DMS153 (cell line): ENCODE measurements around the gene TMEM201.

Experiments used
- DNase-seq: peaks from one replicate; lab custom pipeline; 2025; lab: John Stamatoyannopoulos, UW

The TMEM201 gene

DNA sequence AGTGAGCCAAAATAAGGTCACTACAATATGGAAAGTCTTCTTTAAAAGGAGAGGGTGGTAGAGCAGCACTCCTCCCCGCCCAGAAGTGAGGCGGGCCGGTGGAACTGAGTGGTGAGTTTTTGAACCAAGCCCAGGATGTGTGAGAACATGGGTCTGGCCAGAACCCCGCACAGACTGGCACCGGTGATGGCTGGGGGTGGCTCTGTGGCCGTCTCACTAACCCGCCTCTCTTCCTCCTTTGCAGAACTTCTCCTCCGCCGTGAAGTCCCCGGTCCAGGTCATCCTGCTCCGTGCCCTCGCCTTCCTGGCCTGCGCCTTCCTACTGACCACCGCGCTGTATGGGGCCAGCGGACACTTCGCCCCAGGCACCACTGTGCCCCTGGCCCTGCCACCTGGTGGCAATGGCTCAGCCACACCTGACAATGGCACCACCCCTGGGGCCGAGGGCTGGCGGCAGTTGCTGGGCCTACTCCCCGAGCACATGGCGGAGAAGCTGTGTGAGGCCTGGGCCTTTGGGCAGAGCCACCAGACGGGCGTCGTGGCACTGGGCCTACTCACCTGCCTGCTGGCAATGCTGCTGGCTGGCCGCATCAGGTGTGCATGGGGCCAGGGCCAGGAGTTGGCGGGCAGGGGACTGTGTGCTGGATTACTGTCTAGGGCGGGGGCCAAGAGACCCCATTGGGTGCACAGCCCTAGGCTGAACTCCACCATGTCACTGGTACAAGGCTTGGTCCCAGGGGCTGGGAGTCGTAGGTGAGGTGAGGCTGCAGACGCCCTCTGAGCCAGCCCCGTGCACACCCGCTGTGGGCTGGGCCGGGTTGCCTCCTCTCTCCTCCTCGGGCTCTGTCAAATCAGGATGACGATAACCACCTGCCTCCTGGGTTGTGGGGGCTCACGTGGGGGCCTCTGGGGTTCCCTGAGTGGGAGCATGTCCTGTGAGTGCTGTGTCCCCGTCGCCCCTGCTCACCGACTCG lies 12.4 kb downstream of the TMEM201 start:
- no peak for DNase-seq

DNA sequence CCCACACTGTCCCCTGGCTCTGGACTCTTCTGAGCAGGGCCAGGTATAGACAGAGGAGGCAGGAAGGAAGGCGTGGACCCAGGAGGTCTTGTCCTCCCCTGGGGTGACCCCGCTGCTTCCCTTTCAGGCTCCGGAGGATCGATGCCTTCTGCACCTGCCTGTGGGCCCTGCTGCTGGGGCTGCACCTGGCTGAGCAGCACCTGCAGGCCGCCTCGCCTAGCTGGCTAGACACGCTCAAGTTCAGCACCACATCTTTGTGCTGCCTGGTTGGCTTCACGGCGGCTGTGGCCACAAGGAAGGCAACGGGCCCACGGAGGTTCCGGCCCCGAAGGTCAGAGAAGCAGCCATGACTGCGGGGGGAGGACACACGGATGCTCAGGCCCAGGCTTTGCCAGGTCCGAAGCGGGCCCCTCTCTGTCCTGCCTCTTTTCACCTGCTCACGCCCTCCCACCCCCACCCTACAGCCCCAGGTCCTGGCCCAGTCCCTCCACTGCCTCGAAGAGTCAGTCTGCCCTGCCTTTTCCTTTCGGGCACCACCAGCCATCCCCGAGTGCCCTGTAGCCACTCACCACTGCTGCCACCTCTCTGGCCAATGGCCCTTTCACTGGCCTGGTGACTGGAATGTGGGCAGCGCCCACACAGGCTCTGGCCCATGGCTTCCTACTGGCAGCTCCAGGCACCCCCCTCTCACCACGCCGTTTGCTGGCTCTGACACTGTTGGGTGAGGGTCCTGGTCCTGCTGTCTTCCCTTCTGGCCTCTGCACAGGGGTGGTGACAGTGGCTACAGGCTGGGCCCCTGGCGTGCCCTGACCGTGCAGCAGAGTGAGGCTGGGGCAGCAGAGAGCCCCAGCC lies 13.5 kb downstream of the TMEM201 start:
- DNase-seq: no peak

DNA sequence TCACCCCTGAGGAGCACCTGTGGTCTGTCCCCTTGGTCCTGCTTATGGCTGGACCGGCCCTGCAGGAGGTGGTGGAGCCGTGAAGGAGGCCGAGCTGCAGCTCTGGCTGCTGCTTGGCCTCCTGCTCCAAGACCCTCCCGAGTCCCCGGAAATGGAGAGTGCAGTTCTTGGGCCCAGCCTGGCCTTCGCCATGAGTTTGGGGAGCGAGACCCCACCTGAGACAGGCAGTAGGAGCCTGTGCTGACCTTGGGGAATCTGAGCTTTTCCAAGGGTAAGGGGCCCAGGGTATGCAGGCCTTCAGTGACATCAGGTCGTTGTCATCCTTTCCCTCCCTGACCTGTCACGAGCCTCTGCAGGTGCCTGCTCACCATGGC lies 14.1 kb downstream of the TMEM201 start:
- no peak for DNase-seq

- DNase-seq: no peak
Measured at GRCh38 chr1:9603307-9603706, 14.6 kb downstream of the TMEM201 start.

DNA sequence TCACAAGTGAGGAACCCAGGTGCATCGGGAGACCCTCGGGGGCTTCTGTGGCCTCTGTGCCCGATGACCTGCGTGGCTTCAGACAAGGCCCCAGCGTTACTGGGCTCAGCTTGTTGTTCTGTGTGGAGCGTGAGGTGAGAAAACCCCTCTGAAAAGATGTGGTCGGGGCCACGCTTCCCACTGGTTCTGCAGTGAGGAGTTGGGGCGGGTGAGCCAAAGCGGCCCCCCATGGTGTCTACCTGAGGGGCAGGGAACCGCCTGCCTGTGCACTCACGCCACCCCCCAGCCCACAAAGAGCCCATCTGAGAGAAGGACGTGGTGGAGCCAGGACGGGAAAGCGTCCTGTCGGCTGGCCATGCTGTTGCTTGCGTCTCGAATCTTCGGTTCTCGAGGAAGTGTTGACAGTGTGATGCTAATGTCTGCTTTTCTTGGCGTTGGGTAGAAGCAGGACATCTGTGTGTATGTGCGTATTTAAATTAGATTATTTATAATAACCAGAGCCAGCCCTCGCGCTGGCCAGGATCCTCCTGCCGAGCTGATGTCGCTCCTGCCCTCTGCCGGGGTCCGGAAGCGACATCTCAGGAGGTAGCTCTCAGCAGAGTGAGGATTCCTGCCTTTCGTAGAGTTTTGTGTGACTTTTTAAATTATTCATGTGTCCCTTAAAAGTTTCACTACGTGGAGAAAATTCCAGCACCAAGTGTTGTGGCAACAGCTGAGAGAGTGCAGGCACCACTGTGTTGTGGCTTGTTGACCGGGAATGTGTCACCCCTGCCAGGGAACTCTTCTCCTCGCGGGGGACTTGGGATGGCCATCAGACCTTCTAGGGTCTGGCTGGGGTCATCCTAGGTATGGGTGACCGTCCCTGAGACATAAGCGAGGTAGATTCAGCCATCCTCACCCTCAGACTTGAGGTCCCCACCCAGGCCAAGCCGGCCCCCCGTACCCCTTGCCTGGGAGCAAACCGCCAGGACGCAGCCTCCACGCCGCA lies 15.3 kb downstream of the TMEM201 start:
- no peak for DNase-seq

DNA sequence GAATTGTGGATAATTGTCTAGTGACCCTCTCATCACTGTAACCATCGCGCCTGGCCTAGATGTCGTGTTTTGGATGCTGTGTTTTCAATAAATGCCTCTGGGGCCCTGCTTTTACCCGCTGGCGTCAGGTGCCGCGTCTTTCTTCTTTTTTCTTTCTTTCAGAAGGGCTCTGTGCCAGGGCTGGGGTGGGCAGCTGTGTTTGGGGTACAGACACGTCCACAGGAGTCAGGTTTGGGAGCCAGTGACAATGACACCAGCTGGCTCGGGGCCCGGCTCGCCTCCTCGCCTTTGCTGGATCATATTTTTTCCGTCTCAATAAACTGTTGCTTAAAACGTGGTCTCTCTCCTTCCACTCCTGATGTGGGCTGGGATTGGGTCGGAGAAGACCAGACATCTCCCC lies 16.1 kb downstream of the TMEM201 start:
- no peak for DNase-seq

GRCh38 chr1:9605946-9606455 lies 17.3 kb downstream of the TMEM201 start:
- DNase-seq: no peak

- no peak for DNase-seq
Measured at GRCh38 chr1:9606458-9606857, 17.7 kb downstream of the TMEM201 start.

DNA sequence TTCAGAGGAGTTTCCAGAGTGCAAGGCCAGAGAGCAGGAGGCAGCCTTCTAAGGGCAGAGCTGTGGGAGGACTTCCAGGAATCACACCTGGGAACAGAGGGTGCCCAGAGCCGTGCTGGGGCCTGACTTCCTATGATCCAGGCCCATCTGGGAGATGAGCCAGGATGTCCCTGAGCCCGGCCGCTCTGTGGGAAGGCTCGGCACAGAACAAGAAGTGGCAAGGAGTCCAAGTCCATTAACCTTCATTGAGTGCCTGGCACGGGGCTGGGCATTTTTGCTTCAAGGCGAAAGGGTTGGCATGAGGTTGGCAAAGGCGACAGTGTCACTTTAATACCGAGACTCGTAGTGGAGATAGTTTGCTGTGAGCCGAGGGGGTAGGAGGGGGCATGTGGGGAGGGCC lies 18.2 kb downstream of the TMEM201 start:
- DNase-seq: no peak

- no peak for DNase-seq
Measured at GRCh38 chr1:9607352-9607751, 18.6 kb downstream of the TMEM201 start.

- DNase-seq: no peak
Measured at GRCh38 chr1:9609998-9610397, 21.3 kb downstream of the TMEM201 start.

DNA sequence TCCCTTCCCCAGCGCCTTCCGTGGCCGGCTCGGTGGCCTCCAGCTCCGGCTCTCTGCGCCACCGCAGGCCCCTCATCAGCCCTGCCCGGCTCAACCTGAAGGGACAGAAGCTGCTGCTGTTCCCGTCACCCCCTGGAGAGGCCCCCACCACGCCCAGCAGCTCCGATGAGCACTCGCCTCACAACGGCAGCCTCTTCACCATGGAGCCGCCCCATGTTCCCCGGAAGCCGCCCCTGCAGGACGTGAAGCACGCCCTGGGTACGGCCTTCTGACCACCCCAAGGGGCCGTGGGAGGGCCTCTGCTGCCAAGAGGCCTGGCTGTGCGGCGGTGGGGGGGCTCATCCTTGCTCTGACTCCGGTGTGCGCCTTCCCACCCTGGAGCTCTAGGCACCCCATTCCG lies 21.8 kb downstream of the TMEM201 start:
- no peak for DNase-seq

DNA sequence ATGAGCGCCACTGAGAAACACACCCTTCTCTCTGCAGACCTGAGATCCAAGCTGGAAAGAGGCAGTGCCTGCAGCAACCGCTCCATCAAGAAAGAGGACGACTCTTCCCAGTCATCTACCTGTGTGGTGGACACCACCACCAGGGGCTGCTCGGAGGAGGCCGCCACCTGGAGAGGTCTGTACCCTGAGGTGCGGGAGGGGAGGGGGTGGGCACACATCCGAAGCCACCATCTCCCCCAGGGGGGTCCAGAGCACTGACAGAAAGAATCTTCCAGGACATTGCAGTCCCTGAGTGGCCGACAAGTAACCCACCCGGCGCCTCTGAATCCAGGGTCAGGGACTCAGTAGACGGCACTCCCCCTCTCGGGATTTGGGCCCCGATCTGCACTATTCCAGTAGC lies 23.0 kb downstream of the TMEM201 start:
- DNase-seq: no peak

- no peak for DNase-seq
Measured at GRCh38 chr1:9612162-9612845, 23.6 kb downstream of the TMEM201 start.

GRCh38 chr1:9612871-9613624 lies 24.3 kb downstream of the TMEM201 start:
- DNase-seq: no peak

DNA sequence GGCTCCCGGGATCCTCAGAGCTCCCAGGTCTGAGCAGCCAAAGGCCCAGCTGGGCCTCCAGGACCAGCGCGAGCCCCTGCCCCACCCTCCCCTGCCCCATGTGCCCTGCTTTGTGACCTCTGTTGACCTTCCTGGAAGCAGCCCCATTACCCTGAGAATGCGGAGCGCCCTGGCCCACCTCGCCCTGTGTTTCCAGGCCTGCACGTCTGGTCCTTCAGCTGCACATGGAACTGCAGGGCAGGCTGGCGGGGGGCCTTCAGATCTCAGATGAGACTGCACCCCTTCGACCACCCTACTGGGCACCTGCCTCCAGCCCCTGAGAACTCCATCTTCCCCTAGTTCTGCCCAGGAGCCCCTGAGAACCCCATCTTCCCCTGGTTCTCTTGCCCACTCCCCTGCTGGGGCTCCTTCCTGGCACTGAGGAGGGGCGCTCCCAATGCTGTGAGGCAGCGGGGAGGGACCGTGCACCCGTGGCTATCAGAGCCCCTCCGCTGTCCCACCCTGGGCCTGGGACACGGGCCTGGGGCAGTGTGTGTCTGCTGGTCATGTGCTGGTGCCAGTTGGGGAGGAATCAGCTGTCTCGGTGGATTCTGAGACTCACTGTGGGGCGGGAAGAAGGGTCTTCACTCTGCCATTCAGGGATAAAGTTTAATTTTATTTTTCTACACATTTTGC lies 25.1 kb downstream of the TMEM201 start:
- DNase-seq: no peak

- no peak for DNase-seq
Measured at GRCh38 chr1:9615316-9616063, 26.8 kb downstream of the TMEM201 start.

DNA sequence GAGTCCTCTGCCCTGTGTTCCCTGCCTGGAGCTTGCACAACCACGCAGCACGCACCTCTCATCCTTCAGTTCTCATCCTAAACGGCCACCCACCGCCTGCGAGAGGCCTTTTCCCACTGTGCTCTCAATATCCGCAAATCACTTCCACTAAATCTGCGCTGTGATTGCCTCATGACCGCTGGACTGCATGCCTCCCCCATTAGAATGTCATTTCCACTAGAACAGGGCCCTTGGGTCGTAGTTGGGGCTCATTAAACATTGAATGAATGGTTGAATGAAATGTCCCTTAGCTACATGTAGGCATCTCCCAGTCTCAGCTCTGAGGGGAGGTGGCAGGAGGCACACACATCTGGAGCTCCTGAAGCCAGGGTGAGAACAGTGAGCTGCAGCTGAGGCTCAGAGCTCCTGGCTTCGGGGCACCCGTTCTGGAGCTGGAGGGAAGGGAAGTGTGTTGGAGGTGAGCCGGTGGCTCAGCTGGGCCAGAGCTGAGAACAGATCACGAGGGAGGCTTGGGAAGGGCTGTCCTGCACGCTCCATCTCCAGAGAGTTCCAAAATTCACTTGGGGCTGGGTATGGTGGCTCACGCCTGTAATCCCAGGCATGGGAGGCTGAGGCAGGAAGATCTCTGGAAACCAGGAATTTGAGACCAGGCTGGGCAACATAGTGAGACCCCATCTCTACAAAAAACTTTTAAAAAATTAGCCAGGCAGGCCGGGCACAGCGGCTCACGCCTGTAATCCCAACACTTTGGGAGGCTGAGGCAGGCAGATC lies 30.4 kb downstream of the TMEM201 start:
- DNase-seq: no peak
